AG20443 (cell line): ENCODE results near the gene FKBP6.
"Not testable (repeated sequence)": the region's sequence is repeated elsewhere in the genome, so short reads cannot be mapped to it uniquely, and the experiment has no call there.

ENCODE experiments used
- DNase-seq: peaks from one replicate; pipeline ENCODE4 v3.0.0; 2012; ENCODE audit warnings: low spot score, mixed read lengths

FKBP6 gene

DNA sequence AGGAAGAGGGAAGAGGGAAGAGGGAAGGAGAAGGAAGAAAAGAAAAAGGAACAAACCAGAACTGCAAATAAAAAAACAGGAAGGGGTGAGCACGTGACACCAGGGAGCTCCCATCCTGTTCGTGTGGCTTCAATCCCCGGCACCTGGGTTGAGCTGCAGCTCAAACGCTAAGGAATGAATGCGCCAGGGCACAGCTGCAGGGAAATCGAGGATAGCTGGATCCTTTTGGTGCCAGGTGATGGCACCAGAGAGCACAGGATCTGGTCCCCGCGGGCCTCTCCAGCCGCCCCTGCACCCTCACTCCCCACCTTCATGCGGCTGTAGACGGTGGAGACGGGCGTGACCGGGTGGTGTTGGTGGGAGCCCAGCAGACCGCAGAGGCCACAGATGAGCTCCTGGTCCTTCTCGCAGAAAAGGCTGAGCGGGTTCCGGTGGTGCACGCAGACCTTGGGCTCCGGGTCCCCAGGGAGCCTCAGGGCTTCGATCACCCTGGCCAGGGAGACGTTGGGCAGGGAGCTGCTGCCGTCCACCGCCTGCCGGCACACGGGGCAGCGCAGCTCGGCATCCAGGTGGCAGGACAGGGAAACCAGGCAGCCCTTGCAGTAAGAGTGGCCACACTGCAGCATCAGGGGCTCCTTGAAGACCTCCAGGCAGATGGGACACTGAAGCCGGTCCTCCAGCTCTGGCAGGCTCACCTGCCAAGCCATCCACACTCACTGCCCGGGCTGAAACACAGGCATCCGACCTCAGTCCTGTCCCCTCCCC is 3.7 kb upstream of the FKBP6 start:
- DNase-seq = peak; percentile 84

- DNase-seq = not testable (repeated sequence)
Measured at GRCh38 chr7:73325424-73325823, 2.5 kb upstream of the FKBP6 start.

DNA sequence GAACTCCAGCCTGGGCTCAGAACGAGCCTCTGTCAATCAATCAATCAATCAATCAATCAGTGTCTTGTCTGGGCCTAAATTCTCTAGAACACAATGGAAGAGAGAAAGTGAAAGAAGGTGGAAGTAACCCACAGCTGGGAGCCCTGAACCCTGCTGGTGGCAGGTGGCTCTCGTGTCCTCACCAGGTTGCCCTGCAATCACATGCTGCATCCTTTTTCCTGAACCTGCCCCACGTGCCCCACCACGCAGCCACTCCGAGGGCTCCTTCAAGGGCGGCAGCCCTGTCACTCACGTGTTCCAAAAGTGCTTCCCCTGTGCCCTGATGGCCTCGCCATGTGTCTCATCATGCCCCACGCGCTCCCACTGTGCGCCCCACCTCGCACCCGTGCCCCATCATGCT is 512 bp upstream of the FKBP6 start:
- not testable (repeated sequence) for DNase-seq

- DNase-seq = no peak
Measured at GRCh38 chr7:73328696-73329095, 735 bp downstream of the FKBP6 start.

- peak; percentile 54 for DNase-seq
Measured at GRCh38 chr7:73329861-73330581, 2.1 kb downstream of the FKBP6 start.

- DNase-seq = no peak
Measured at GRCh38 chr7:73330772-73331171, 2.8 kb downstream of the FKBP6 start.

- no peak for DNase-seq
Measured at GRCh38 chr7:73332447-73332846, 4.5 kb downstream of the FKBP6 start.

DNA sequence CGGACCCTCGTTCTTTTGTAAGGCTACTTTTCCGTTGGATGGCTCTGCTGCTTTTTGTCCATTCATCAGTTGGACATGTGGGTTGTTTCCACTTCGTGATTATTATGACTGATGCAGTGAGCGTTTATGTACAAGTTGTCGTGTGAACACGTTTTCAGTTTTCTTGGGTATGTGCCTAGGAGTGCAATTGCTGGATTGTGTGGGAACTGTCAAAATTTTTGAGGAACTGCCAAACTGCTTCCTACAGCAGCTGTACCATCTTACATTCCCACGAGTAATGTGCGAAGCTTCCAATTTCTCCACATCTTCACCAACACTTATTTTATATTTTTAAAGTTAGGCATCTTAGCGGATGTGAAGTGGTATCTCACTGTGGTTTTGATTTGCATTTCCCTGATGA is 10.4 kb downstream of the FKBP6 start:
- no peak for DNase-seq

DNA sequence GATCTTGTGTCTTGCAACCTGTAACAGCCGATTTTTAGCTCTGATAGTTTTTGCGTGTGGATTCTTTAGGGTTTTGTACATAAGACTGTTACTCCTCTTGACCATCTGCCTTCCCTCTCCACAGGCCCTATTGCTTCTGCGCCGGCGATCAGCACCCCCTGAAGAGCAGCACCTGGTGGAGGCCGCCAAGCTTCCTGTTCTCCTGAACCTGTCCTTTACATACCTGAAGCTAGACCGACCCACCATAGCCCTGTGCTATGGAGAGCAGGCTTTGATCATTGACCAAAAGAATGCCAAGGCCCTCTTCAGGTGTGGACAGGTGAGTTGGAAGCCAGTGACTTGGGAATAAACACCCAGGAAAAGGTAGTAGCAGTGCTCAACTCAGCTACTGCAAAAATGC is 12.6 kb downstream of the FKBP6 start:
- no peak for DNase-seq

- DNase-seq = peak; percentile 80
Measured at GRCh38 chr7:73341877-73342276, 13.9 kb downstream of the FKBP6 start.

DNA sequence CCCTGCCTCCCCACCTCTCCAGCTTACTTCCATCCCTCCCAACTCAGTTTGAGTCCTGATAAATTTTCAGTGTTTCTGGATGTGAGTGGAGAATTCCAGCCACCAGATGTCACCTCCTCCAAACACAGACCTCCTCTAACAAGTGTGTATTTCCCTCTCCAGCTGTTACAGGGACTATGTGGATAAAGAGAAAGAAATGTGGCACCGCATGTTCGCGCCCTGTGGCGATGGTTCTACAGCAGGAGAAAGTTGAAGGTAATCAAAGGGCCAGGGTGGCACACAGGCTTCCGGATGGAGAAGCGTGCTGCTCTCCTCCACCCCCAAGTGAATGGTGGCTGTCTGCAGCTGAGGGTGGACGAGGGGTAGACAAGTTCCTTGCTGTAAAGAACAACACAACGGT is 14.7 kb downstream of the FKBP6 start:
- peak; percentile 86 for DNase-seq

DNA sequence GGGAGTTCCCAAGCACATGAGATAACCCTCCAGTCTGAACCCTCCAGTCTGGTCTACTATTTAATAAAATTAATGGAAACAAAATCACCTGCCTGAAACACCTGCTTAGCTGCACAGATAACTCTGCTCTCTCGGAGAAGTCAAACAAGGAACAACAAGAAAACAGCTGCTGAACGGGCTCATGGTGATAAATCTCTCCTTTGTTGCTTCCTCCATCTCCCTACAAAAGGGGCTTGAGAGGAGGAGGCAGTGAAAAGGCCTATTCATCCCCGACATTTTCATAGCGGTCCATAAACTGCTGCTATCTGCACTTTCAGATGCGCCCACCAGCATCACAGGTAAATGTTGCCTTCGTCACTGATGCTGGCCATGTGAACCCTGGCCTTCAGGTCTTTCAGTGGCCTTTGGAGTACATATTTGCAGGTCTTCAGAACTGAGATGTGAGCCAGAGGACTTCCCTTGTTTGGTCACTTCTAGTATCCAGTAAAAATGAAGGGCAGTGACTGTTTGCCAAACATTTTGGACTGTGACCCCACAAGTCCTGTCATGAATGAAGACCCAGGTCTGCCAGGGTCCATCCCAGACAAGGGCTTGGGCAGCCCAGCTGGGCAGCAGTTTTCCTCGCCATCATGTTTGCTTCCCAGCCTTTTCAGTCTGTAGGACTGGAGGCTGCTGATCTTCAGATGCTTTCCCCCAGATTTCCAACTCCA is 15.9 kb downstream of the FKBP6 start:
- no peak for DNase-seq

GRCh38 chr7:73345538-73345937 is 17.6 kb downstream of the FKBP6 start:
- DNase-seq = no peak

GRCh38 chr7:73345951-73346350 is 18.0 kb downstream of the FKBP6 start:
- DNase-seq = no peak

DNA sequence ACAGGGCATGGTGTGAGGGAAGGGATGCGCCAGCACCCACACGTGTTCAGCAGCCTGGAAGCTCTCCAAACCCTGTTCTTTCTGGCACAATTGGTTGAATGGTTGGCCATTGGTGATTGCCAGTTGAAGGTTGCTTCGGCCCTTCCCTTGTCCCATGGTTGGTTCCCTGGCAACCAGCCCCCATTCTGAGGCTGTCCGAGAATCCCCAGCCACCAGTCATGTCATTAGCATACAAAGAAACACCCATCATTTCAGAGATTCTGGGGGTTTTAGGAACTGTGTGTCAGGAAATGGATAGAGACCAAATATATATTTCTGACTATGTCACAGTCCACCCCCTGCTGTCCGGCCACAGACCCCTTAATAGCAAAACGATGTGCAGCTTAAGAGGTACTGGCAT is 21.8 kb downstream of the FKBP6 start:
- no peak for DNase-seq

GRCh38 chr7:73350306-73351068 is 22.5 kb downstream of the FKBP6 start:
- no peak for DNase-seq

DNA sequence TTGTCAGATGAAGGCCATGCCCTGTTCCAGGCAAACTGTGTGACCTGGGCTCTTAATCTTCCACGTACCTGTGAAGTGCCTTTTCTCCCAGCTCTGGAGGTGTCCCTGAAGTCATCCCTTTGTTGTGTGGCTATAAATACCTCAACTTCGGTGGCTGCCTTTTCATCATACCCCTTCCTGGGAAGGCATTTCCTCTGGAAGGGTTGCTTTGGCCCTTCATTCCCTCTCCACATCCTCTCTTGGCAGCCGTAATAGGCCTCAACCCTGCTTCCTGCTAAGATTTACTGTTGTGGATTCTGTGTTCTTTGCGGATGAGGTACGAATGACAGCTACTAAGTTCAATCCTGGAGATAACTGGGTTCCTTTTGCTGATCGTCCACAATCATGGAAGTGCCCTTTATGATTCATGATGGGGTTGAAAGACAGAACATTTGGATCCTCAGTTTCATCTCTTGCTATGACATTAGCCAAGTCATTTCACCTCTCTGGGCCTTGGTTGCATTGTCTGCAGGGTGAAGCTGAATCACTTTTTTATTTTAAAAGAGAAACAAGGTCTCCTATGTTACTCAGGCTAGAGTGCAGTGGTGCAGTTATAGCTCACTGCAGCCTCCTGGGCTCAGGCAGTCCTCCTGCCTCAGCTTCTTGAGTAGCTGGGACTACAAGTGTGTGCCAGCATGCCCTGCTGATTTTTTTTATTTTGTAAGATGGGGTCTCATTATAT is 23.6 kb downstream of the FKBP6 start:
- DNase-seq = no peak

GRCh38 chr7:73352784-73353183 is 24.8 kb downstream of the FKBP6 start:
- DNase-seq = no peak

- DNase-seq = no peak
Measured at GRCh38 chr7:73353243-73353642, 25.3 kb downstream of the FKBP6 start.

- no peak for DNase-seq
Measured at GRCh38 chr7:73354196-73354595, 26.2 kb downstream of the FKBP6 start.

- no peak for DNase-seq
Measured at GRCh38 chr7:73354821-73355220, 26.9 kb downstream of the FKBP6 start.

GRCh38 chr7:73356159-73356558 is 28.2 kb downstream of the FKBP6 start:
- DNase-seq = no peak
